HepG2 (cell line): ENCODE data around the gene CD276. TPM values are rescaled to one million over a fixed set of nuclear protein-coding genes. Genes with fewer than 3 reads are reported as not detected.

Experiments used
- ARHGAP35 ChIP-seq: sonication (generic); formaldehyde crosslinking; IDR thresholded peaks from 2 replicates; pipeline ENCODE4 v1.9.0; 2022; ENCODE audit warnings: mild to moderate bottlenecking, inconsistent platforms, moderate library complexity, missing genetic modification reagents, borderline replicate concordance
- ELF3 ChIP-seq: IDR thresholded peaks from 2 replicates; pipeline ENCODE4 v1.6.1; 2016; ENCODE audit warnings: missing genetic modification reagents, missing compliant biosample characterization
- ERF ChIP-seq: IDR thresholded peaks from 2 replicates; pipeline ENCODE4 v1.6.1; 2018; ENCODE audit warnings: missing biosample characterization, missing genetic modification reagents
- JUNB ChIP-seq: sonication (generic); formaldehyde crosslinking; IDR thresholded peaks from 2 replicates; pipeline ENCODE4 v1.8.0; 2022; ENCODE audit warnings: missing genetic modification reagents, mild to moderate bottlenecking, borderline replicate concordance
- KDM5A ChIP-seq: fragments of 200-600 bp; sonication (generic); IDR thresholded peaks from 2 replicates; pipeline ENCODE4 v1.7.0; 2018; ENCODE audit warnings: antibody characterized with exemption, mild to moderate bottlenecking, low read length, borderline replicate concordance
- MAFG ChIP-seq: sonication (generic); formaldehyde crosslinking; IDR thresholded peaks from 2 replicates; pipeline ENCODE4 v1.5.1; 2020; ENCODE audit warnings: mild to moderate bottlenecking, missing genetic modification reagents
- NONO ChIP-seq, 2 experiments: fragments of 450-650 bp in 1 of 2; sonication (generic) in 1 of 2; formaldehyde crosslinking in 1 of 2; IDR thresholded peaks in 1 of 2; conservative IDR thresholded peaks in 1 of 2; 2 replicates each; pipeline versions ENCODE4 v1.6.1 to v1.8.0; 2017 to 2022; ENCODE audit warnings: mild to moderate bottlenecking in 1 of 2, missing genetic modification reagents in 1 of 2, moderate library complexity in 1 of 2
- POLR2A ChIP-seq, 2 experiments: IDR thresholded peaks; 2 replicates each; pipeline ENCODE4 v1.6.1; 2011; ENCODE audit warnings: low read depth in 2 of 2, low read length in 2 of 2, mild to moderate bottlenecking in 1 of 2, moderate library complexity in 1 of 2; ENCODE audit not compliant: insufficient read depth in 1 of 2
- SALL1 ChIP-seq: sonication (generic); formaldehyde crosslinking; IDR thresholded peaks from 2 replicates; pipeline ENCODE4 v1.8.0; 2022; ENCODE audit warnings: mild to moderate bottlenecking, missing genetic modification reagents
- SPEN ChIP-seq: sonication (generic); formaldehyde crosslinking; IDR thresholded peaks from 2 replicates; pipeline ENCODE4 v1.5.1; 2020; ENCODE audit warnings: low read depth, mild to moderate bottlenecking, missing genetic modification reagents
- ZNF510 ChIP-seq: sonication (generic); formaldehyde crosslinking; IDR thresholded peaks from 2 replicates; pipeline ENCODE4 v1.4.0; 2020; ENCODE audit warnings: low read depth, mild to moderate bottlenecking, missing genetic modification reagents
- ZNF570 ChIP-seq: sonication (generic); formaldehyde crosslinking; IDR thresholded peaks from 2 replicates; pipeline ENCODE4 v1.4.0; 2020; ENCODE audit warnings: mild to moderate bottlenecking, missing genetic modification reagents, borderline replicate concordance
- ZNF605 ChIP-seq: sonication (generic); formaldehyde crosslinking; IDR thresholded peaks from 2 replicates; pipeline ENCODE4 v1.8.0; 2022; ENCODE audit warnings: mild to moderate bottlenecking, missing genetic modification reagents
- polyA plus RNA-seq, 8 experiments: library from polyadenylated mRNA; depleted of rRNA in 3 of 8; stranded (reverse) in 7 of 8; unstranded in 1 of 8; fragments of >200 nt; fragmentation: Illumina TruSeq in 4 of 8; extraction: Trizol in 4 of 8; gene quantifications; 2 replicates each; pipeline versions ENCODE4 v1.2.1 to v1.2.3, GENCODE V29; 2011 to 2016; ENCODE audit warnings: low read depth in 4 of 8, missing spikeins in 1 of 8, mixed read lengths in 1 of 8; ENCODE audit not compliant: insufficient read depth in 1 of 8
- total RNA-seq, 5 experiments: library from RNA; depleted of rRNA; stranded (reverse); fragments of >200 nt; fragmentation: Illumina TruSeq; extraction: Trizol; gene quantifications; 2 replicates each; pipeline ENCODE4 v1.2.3, GENCODE V29; 2016; ENCODE audit warnings: low read depth in 1 of 5
- TF ChIP-seq, protein P1 (sequence below): sonication (generic); formaldehyde crosslinking; IDR thresholded peaks from 2 replicates; pipeline ENCODE4 v1.4.0; 2020; ENCODE audit warnings: mild to moderate bottlenecking, missing genetic modification reagents
- TF ChIP-seq, protein P2 (sequence below): sonication (generic); formaldehyde crosslinking; IDR thresholded peaks from 2 replicates; pipeline ENCODE4 v1.4.0; 2020; ENCODE audit warnings: missing genetic modification reagents, borderline replicate concordance
- TF ChIP-seq, protein P3 (sequence below): sonication (generic); formaldehyde crosslinking; IDR thresholded peaks from 2 replicates; pipeline ENCODE4 v1.5.0; 2020; ENCODE audit warnings: mild to moderate bottlenecking, missing genetic modification reagents, borderline replicate concordance

The CD276 gene
- total and polyA plus RNA-seq, 2 of the 13 experiments (the other 11 are each of a cell fraction or from before 2014, with no cell fraction given) = 24.6 to 55.2 TPM

DNA sequence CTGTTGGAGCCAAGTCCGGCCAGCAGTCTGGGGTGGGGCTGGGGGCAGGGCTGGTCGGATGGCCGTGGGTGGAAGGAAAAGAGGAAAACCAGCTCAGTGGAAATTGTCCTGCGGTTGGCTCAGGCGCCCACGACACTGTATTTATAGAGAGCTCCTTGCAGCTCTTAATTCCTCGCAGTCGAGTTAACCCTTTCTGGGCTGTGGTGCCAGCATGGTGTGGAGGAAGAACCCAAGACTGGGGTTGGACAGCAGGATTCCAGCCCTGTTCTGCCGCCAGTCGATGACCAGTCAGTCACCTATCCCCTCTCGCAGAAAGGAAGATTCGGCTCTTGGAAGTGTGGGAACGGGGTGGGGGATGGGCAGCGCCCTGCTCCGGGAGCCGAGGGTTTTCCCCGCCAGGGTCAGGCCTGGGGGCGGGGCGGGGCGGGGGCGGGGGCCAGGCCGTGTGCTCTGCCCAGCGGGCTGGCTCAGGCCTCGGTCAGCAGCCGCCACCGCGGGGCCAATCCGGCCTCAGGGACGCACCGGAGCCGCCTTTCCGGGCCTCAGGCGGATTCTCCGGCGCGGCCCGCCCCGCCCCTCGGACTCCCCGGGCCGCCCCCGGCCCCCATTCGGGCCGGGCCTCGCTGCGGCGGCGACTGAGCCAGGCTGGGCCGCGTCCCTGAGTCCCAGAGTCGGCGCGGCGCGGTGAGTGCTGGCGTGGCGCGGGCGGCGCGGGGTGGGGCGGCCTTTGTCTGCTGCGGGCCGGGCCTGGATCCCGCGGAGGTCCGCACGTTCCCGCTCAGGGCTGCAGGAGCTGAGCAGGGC is at the start of gene CD276 (continued):
- TF ChIP-seq, protein P1, sequence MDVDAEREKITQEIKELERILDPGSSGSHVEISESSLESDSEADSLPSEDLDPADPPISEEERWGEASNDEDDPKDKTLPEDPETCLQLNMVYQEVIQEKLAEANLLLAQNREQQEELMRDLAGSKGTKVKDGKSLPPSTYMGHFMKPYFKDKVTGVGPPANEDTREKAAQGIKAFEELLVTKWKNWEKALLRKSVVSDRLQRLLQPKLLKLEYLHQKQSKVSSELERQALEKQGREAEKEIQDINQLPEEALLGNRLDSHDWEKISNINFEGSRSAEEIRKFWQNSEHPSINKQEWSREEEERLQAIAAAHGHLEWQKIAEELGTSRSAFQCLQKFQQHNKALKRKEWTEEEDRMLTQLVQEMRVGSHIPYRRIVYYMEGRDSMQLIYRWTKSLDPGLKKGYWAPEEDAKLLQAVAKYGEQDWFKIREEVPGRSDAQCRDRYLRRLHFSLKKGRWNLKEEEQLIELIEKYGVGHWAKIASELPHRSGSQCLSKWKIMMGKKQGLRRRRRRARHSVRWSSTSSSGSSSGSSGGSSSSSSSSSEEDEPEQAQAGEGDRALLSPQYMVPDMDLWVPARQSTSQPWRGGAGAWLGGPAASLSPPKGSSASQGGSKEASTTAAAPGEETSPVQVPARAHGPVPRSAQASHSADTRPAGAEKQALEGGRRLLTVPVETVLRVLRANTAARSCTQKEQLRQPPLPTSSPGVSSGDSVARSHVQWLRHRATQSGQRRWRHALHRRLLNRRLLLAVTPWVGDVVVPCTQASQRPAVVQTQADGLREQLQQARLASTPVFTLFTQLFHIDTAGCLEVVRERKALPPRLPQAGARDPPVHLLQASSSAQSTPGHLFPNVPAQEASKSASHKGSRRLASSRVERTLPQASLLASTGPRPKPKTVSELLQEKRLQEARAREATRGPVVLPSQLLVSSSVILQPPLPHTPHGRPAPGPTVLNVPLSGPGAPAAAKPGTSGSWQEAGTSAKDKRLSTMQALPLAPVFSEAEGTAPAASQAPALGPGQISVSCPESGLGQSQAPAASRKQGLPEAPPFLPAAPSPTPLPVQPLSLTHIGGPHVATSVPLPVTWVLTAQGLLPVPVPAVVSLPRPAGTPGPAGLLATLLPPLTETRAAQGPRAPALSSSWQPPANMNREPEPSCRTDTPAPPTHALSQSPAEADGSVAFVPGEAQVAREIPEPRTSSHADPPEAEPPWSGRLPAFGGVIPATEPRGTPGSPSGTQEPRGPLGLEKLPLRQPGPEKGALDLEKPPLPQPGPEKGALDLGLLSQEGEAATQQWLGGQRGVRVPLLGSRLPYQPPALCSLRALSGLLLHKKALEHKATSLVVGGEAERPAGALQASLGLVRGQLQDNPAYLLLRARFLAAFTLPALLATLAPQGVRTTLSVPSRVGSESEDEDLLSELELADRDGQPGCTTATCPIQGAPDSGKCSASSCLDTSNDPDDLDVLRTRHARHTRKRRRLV (CRISPR knock-in tag) = no peak
- no peak; the same call in 1 of the 2 replicates for TF ChIP-seq ARHGAP35 (CRISPR knock-in tag)
- TF ChIP-seq, protein P2, sequence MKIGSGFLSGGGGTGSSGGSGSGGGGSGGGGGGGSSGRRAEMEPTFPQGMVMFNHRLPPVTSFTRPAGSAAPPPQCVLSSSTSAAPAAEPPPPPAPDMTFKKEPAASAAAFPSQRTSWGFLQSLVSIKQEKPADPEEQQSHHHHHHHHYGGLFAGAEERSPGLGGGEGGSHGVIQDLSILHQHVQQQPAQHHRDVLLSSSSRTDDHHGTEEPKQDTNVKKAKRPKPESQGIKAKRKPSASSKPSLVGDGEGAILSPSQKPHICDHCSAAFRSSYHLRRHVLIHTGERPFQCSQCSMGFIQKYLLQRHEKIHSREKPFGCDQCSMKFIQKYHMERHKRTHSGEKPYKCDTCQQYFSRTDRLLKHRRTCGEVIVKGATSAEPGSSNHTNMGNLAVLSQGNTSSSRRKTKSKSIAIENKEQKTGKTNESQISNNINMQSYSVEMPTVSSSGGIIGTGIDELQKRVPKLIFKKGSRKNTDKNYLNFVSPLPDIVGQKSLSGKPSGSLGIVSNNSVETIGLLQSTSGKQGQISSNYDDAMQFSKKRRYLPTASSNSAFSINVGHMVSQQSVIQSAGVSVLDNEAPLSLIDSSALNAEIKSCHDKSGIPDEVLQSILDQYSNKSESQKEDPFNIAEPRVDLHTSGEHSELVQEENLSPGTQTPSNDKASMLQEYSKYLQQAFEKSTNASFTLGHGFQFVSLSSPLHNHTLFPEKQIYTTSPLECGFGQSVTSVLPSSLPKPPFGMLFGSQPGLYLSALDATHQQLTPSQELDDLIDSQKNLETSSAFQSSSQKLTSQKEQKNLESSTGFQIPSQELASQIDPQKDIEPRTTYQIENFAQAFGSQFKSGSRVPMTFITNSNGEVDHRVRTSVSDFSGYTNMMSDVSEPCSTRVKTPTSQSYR (CRISPR knock-in tag) = peak; percentile 84
- TF ChIP-seq NONO (IDR thresholded peaks at IDR 0.05) = no peak
- peak; percentile 40 for TF ChIP-seq NONO (CRISPR knock-in tag; conservative IDR thresholded peaks at IDR 0.05)
- peak; percentile 55 for TF ChIP-seq SALL1 (CRISPR knock-in tag)
- no peak for TF ChIP-seq ZNF510 (CRISPR knock-in tag)
- TF ChIP-seq POLR2A (IDR thresholded peaks at IDR 0.05; ENCODE audit: insufficient read depth in 1 of 2, low read depth in 2 of 2, low read length in 2 of 2) = peak; percentile 35 to 69; a peak in 2 of 4 replicates
- TF ChIP-seq KDM5A = no peak
- no peak for TF ChIP-seq JUNB (CRISPR knock-in tag)
- TF ChIP-seq MAFG (CRISPR knock-in tag) = no peak
- TF ChIP-seq ZNF605 = peak; percentile 36; the same call in 1 of the 2 replicates
- no peak for TF ChIP-seq ZNF570 (CRISPR knock-in tag)
- peak; percentile 37; the same call in 1 of the 2 replicates for TF ChIP-seq ERF (CRISPR knock-in tag)
- no peak for TF ChIP-seq ELF3 (CRISPR knock-in tag)
- TF ChIP-seq SPEN (CRISPR knock-in tag) = peak; percentile 14; the same call in 1 of the 2 replicates
- TF ChIP-seq, protein P3, sequence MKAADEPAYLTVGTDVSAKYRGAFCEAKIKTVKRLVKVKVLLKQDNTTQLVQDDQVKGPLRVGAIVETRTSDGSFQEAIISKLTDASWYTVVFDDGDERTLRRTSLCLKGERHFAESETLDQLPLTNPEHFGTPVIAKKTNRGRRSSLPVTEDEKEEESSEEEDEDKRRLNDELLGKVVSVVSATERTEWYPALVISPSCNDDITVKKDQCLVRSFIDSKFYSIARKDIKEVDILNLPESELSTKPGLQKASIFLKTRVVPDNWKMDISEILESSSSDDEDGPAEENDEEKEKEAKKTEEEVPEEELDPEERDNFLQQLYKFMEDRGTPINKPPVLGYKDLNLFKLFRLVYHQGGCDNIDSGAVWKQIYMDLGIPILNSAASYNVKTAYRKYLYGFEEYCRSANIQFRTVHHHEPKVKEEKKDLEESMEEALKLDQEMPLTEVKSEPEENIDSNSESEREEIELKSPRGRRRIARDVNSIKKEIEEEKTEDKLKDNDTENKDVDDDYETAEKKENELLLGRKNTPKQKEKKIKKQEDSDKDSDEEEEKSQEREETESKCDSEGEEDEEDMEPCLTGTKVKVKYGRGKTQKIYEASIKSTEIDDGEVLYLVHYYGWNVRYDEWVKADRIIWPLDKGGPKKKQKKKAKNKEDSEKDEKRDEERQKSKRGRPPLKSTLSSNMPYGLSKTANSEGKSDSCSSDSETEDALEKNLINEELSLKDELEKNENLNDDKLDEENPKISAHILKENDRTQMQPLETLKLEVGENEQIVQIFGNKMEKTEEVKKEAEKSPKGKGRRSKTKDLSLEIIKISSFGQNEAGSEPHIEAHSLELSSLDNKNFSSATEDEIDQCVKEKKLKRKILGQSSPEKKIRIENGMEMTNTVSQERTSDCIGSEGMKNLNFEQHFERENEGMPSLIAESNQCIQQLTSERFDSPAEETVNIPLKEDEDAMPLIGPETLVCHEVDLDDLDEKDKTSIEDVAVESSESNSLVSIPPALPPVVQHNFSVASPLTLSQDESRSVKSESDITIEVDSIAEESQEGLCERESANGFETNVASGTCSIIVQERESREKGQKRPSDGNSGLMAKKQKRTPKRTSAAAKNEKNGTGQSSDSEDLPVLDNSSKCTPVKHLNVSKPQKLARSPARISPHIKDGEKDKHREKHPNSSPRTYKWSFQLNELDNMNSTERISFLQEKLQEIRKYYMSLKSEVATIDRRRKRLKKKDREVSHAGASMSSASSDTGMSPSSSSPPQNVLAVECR (CRISPR knock-in tag) = peak; percentile 24; the same call in 1 of the 2 replicates
